A549 (cell line): ENCODE measurements around the gene CEP97. TPM values are rescaled to one million over a fixed set of nuclear protein-coding genes. Genes with fewer than 3 reads are reported as not detected.

Experiments used
- ATAC-seq, 2 experiments: fragments of 200-7000 bp in 1 of 2; fragments of >200 bp in 1 of 2; cut with Nextera tagmentation in 1 of 2; cut with Tn5 transposase in 1 of 2; 3 replicates each; pipeline versions ENCODE4 v1.8.0 to v1.9.1; 2018 to 2020; ENCODE audit warnings: mild to moderate bottlenecking in 1 of 2, moderate library complexity in 1 of 2
- CTCF ChIA-PET: fragments of 300-600 bp; sonication (Branson Sonifier 250); formaldehyde crosslinking; extraction: SDS; loops from one replicate; lab custom pipeline; 2021; ENCODE audit warnings: antibody characterized with exemption, inconsistent platforms; lab: Yijun Ruan, JAX
- POLR2A ChIA-PET: fragments of 350-600 bp; formaldehyde crosslinking; extraction: SDS; loops from one replicate; lab custom pipeline; 2021; ENCODE audit warnings: antibody characterized with exemption, inconsistent platforms; lab: Yijun Ruan, JAX
- DNase-seq, 2 experiments: peaks; one replicate each; pipeline versions ENCODE4 v3.0.0 to v3.0.0-alpha.2; 2011 to 2016; ENCODE audit warnings: low read depth in 1 of 2, low spot score in 1 of 2
- FAIRE-seq: peaks from 2 replicates; lab custom pipeline; 2011; peaks lifted over from hg19 to GRCh38; lab: Jason Lieb, UNC
- H3K27ac ChIP-seq, 2 experiments: fragments of >200 bp; sonication (Bioruptor Twin); formaldehyde crosslinking; 3 replicates each; pipeline ENCODE4 v1.5.1; 2016 to 2017
- H3K4me1 ChIP-seq: fragments of >200 bp; sonication (Bioruptor Twin); formaldehyde crosslinking; 3 replicates; pipeline ENCODE4 v1.6.1; 2016
- H3K4me2 ChIP-seq: fragments of >200 bp; sonication (Bioruptor Twin); formaldehyde crosslinking; 3 replicates; pipeline ENCODE4 v1.6.1; 2016
- H3K4me3 ChIP-seq: fragments of >200 bp; sonication (Bioruptor Twin); formaldehyde crosslinking; 3 replicates; pipeline ENCODE4 v1.5.1; 2016
- H3K9me3 ChIP-seq: fragments of >200 bp; sonication (Bioruptor Twin); formaldehyde crosslinking; 3 replicates; pipeline ENCODE4 v1.6.1; 2016
- CEBPB ChIP-seq, 2 experiments: fragments of >200 bp in 1 of 2; sonication (Bioruptor Twin) in 1 of 2; formaldehyde crosslinking in 1 of 2; IDR thresholded peaks; 2 replicates each; pipeline ENCODE4 v1.6.1; 2012 to 2016
- CHD4 ChIP-seq: fragments of 200-600 bp; sonication (generic); IDR thresholded peaks from 2 replicates; pipeline ENCODE4 v1.6.1; 2016; ENCODE audit warnings: antibody characterized with exemption, mild to moderate bottlenecking, borderline replicate concordance
- ELK1 ChIP-seq: fragments of 150-350 bp; IDR thresholded peaks from 2 replicates; pipeline ENCODE4 v1.6.1; 2014; ENCODE audit warnings: low read depth, mild to moderate bottlenecking, low read length
- EP300 ChIP-seq, 2 experiments: fragments of >200 bp; sonication (Bioruptor Twin); formaldehyde crosslinking; IDR thresholded peaks; 2 replicates in 1 of 2; 3 replicates in 1 of 2; pipeline ENCODE4 v1.6.1; 2016 to 2017
- FOXS1 ChIP-seq: fragments of 250-450 bp; sonication (Bioruptor Pico); IDR thresholded peaks from 2 replicates; pipeline ENCODE4 v1.5.0; 2020; ENCODE audit warnings: mild to moderate bottlenecking, moderate library complexity
- HDAC2 ChIP-seq: fragments of 200-600 bp; sonication (generic); IDR thresholded peaks from 2 replicates; pipeline ENCODE4 v1.6.1; 2016
- HES2 ChIP-seq: fragments of >200 bp; sonication (Bioruptor Twin); formaldehyde crosslinking; IDR thresholded peaks from 2 replicates; pipeline ENCODE4 v1.6.1; 2016
- HEYL ChIP-seq: fragments of 250-450 bp; sonication (Bioruptor Pico); IDR thresholded peaks from 2 replicates; pipeline ENCODE4 v1.8.0; 2021; ENCODE audit warnings: mild to moderate bottlenecking, moderate library complexity
- HOXA7 ChIP-seq: fragments of 250-450 bp; sonication (Bioruptor Pico); IDR thresholded peaks from 2 replicates; pipeline ENCODE4 v1.5.0; 2020; ENCODE audit warnings: mild to moderate bottlenecking, moderate library complexity
- HOXB13 ChIP-seq: fragments of 250-450 bp; sonication (Bioruptor Pico); IDR thresholded peaks from 2 replicates; pipeline ENCODE4 v1.5.0; 2020; ENCODE audit warnings: low read depth, mild to moderate bottlenecking, moderate library complexity
- HOXB5 ChIP-seq: fragments of 250-450 bp; sonication (Bioruptor Pico); IDR thresholded peaks from 2 replicates; pipeline ENCODE4 v1.5.0; 2020; ENCODE audit warnings: mild to moderate bottlenecking, moderate library complexity
- JUNB ChIP-seq: fragments of >200 bp; sonication (Bioruptor Twin); formaldehyde crosslinking; IDR thresholded peaks from 2 replicates; pipeline ENCODE4 v1.6.1; 2016
- KDM1A ChIP-seq: fragments of 200-600 bp; sonication (generic); IDR thresholded peaks from 2 replicates; pipeline ENCODE4 v1.6.1; 2016; ENCODE audit warnings: low read depth, mild to moderate bottlenecking
- KDM5A ChIP-seq: fragments of 200-600 bp; sonication (generic); IDR thresholded peaks from 2 replicates; pipeline ENCODE4 v1.6.1; 2016; ENCODE audit warnings: antibody characterized with exemption, mild to moderate bottlenecking
- MAFK ChIP-seq: fragments of 450-650 bp; IDR thresholded peaks from 2 replicates; pipeline ENCODE4 v1.6.1; 2014; ENCODE audit not compliant: partially characterized antibody
- MAZ ChIP-seq: fragments of 150-350 bp; IDR thresholded peaks from 2 replicates; pipeline ENCODE4 v1.6.1; 2014; ENCODE audit warnings: antibody characterized with exemption, low read depth, low read length, borderline replicate concordance
- PBX3 ChIP-seq: IDR thresholded peaks from 2 replicates; pipeline ENCODE4 v1.6.1; 2012
- POLR2A ChIP-seq: IDR thresholded peaks from 2 replicates; pipeline ENCODE4 v1.6.1; 2012; ENCODE audit warnings: mild to moderate bottlenecking, low read length
- RCOR1 ChIP-seq: fragments of 150-350 bp; IDR thresholded peaks from 2 replicates; pipeline ENCODE4 v1.6.1; 2014; ENCODE audit warnings: antibody characterized with exemption, low read length, low read depth
- REST ChIP-seq: fragments of 200-600 bp; sonication (generic); IDR thresholded peaks from 2 replicates; pipeline ENCODE4 v1.6.1; 2016; ENCODE audit warnings: antibody characterized with exemption, mild to moderate bottlenecking, moderate library complexity
- RFX5 ChIP-seq: fragments of 450-650 bp; IDR thresholded peaks from 2 replicates; pipeline ENCODE4 v1.7.1; 2014; ENCODE audit warnings: antibody characterized with exemption, mild to moderate bottlenecking, moderate library complexity
- SMC3 ChIP-seq: fragments of >200 bp; sonication (Bioruptor Twin); formaldehyde crosslinking; IDR thresholded peaks from 3 replicates; pipeline ENCODE4 v1.6.1; 2018; ENCODE audit warnings: inconsistent platforms
- TP53 ChIP-seq: fragments of 250-450 bp; sonication (Bioruptor Pico); IDR thresholded peaks from 2 replicates; pipeline ENCODE4 v1.5.0; 2021; ENCODE audit warnings: mild to moderate bottlenecking, moderate library complexity
- ZC3H11A ChIP-seq: fragments of 450-650 bp; IDR thresholded peaks from 2 replicates; pipeline ENCODE4 v1.6.1; 2014; ENCODE audit warnings: antibody characterized with exemption, mild to moderate bottlenecking
- ZNF302 ChIP-seq: fragments of 250-450 bp; sonication (Bioruptor Pico); IDR thresholded peaks from 2 replicates; pipeline ENCODE4 v1.9.0; 2021; ENCODE audit warnings: inconsistent platforms, mild to moderate bottlenecking, moderate library complexity
- WGBS: methylation state at CpG from one replicate; pipeline ENCODE4 v1.1.6; 2017; ENCODE audit errors: missing lambda C conversion rate; 5-methylcytosine and 5-hydroxymethylcytosine counted together
- polyA plus RNA-seq, 4 experiments: library from polyadenylated mRNA; depleted of rRNA in 3 of 4; stranded (reverse); fragments of >200 nt; fragmentation: RNase III in 1 of 4; extraction: RNeasy Plus Mini Kit Qiagen cat#74134 plus additional on column Dnase treatment in 1 of 4; gene quantifications; 2 replicates in 3 of 4; 3 replicates in 1 of 4; pipeline ENCODE4 v1.2.3, GENCODE V29; 2011 to 2017

CEP97 gene
- polyA plus RNA-seq, 2 of the 4 experiments (the other 2 are of a cell fraction), result 4.0 to 5.1 TPM

GRCh38 chr3:101719604-101720185 is 4.7 kb upstream of the CEP97 start:
- TF ChIP-seq CEBPB (IDR thresholded peaks at IDR 0.05) (peak; percentile 57 to 68; a peak in 3 of 4 replicates), JUNB (no peak)
- ATAC-seq, result no peak
- DNase-seq, result no peak
- WGBS, result 95% methylated on average over 3 of the region's 3 CpGs
- H3K4me3 ChIP-seq, result no peak overlapping the region
- H3K9me3 ChIP-seq, result no peaks in the 10 kb centered on the region
- H3K4me2 ChIP-seq, result no peak overlapping the region
- ChIA-PET CTCF (interaction anchor here (1.2 kb wide), 1 partner anchor 505 kb away, joined by 4 read pairs; no protein-coding TSS in a partner anchor), POLR2A (no interaction called here)
- no peaks in the 10 kb centered on the region for H3K4me1 ChIP-seq
- H3K27ac ChIP-seq, result no peak overlapping the region
- no peak for FAIRE-seq

GRCh38 chr3:101720851-101721840 is 3.3 kb upstream of the CEP97 start:
- no peak overlapping the region for H3K4me2 ChIP-seq
- FAIRE-seq (no peak), ATAC-seq (no peak), DNase-seq (no peak)
- ChIA-PET CTCF (interaction anchor here (1.2 kb wide), 1 partner anchor 14 kb away, joined by 4 read pairs; no protein-coding TSS in a partner anchor), POLR2A (interaction anchor here (0.6 to 0.7 kb wide), 2 partner anchors 8 to 36 kb away, joined by 3 to 6 read pairs; no protein-coding TSS in a partner anchor)
- TF ChIP-seq JUNB (no peak), HDAC2 (no peak), KDM1A (no peak), ELK1 (no peak), RFX5 (no peak), MAFK (no peak), MAZ (no peak), HOXA7 (CRISPR knock-in tag) (no peak), HES2 (no peak), REST (no peak)
- no peak overlapping the region for H3K27ac ChIP-seq
- no peak overlapping the region for H3K4me3 ChIP-seq
- no peaks in the 10 kb centered on the region for H3K9me3 ChIP-seq
- peaks cover 6% of the 10 kb centered on the region for H3K4me1 ChIP-seq
- 74% methylated on average over 10 of the region's 10 CpGs for WGBS

GRCh38 chr3:101722394-101723173 is 1.8 kb upstream of the CEP97 start:
- Histone ChIP-seq H3K4me2 (no peak overlapping the region), H3K4me3 (no peak overlapping the region), H3K9me3 (no peaks in the 10 kb centered on the region), H3K27ac (no peak overlapping the region), H3K4me1 (peaks cover 7% of the 10 kb centered on the region)
- no peak for FAIRE-seq
- POLR2A ChIA-PET, result no interaction called here
- CTCF ChIA-PET, result interaction anchor here (0.6 kb wide), 1 partner anchor 13 kb away, joined by 3 read pairs; no protein-coding TSS in a partner anchor
- no peak for DNase-seq
- no peak for ATAC-seq
- 85% methylated on average over 7 of the region's 7 CpGs for WGBS
- TF ChIP-seq RCOR1 (no peak), EP300 (IDR thresholded peaks at IDR 0.05) (no peak), HOXB13 (CRISPR knock-in tag) (no peak), HOXB5 (CRISPR knock-in tag) (no peak), ZC3H11A (no peak), FOXS1 (CRISPR knock-in tag) (no peak), CHD4 (no peak), ZNF302 (no peak), POLR2A (no peak), KDM5A (no peak), TP53 (CRISPR knock-in tag) (no peak), KDM1A (no peak), SMC3 (no peak), HEYL (no peak), JUNB (no peak), PBX3 (no peak), HOXA7 (CRISPR knock-in tag) (no peak)
